HG03442 (cell line): ENCODE measurements around the gene DHRS4.
"Not testable (repeated sequence)": the region's sequence is repeated elsewhere in the genome, so short reads cannot be mapped to it uniquely, and the experiment has no call there.

ENCODE experiments used
- ATAC-seq: cut with Tn5 transposase; IDR thresholded peaks from one replicate; pipeline ENCODE4 v1.9.1; 2021; ENCODE audit warnings: mild to moderate bottlenecking, moderate library complexity; ENCODE audit not compliant: unreplicated experiment

DHRS4 gene

GRCh38 chr14:23939607-23940326 is 13.8 kb upstream of the DHRS4 start:
- ATAC-seq = no peak

GRCh38 chr14:23941230-23941629 is 12.3 kb upstream of the DHRS4 start:
- ATAC-seq = no peak

- ATAC-seq = no peak
Observed at GRCh38 chr14:23941669-23942068, 11.9 kb upstream of the DHRS4 start.

GRCh38 chr14:23942587-23942986 is 11.0 kb upstream of the DHRS4 start:
- no peak for ATAC-seq

DNA sequence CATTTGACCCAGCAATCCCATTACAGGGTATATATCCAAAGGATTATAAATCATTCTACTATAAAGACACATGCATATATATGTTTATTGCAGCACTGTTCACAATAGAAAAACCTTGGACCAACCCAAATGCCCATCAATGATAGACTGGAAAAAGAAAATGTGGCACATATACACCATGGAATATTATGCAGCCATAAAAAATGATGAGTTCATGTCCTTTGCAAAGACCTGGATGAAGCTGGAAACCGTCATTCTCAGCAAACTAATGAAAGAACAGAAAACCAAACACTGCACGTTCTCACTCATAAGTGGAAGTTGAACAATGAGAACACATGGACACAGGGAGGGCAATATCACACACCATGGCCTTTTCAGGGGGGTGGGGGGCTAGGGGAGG is 4.5 kb upstream of the DHRS4 start:
- ATAC-seq = not testable (repeated sequence)

DNA sequence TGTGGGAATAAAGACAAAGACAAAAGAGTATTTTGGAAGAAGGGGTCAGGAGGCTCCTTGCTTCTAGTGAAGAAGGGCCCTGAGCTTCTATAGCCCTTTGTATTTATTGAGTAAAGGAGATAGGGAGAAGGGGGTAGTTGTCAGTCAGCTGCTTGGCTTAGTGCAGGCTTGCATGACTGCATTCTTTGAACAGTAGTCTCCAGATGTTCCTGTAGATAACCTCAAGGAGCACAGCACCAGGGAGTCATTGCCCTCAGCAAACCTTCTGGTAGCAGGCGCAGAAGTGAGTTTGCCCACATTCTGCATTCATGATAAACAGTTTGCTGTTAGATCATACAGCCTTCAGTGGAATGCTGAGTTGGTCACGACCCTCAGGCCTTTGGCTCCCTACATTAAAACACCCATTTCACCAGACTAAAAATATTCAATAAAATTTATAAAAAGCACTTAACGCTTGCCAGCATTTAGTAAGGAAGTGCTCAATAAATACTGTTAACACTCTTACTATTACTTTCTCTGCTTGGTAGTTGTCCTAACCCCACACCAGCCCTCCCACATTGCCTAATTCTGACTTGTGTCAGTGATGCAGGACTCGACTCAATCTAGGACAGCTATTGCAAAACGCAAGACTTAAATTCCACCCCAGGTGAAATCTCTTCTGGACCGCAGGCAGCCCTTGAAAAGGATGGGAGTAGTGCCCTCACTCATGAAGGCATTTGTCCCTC is 3.0 kb upstream of the DHRS4 start:
- no peak for ATAC-seq

- ATAC-seq = not testable (repeated sequence)
Observed at GRCh38 chr14:23951136-23951466, 2.5 kb upstream of the DHRS4 start.

- ATAC-seq = no peak
Observed at GRCh38 chr14:23951590-23952201, 1.9 kb upstream of the DHRS4 start.

GRCh38 chr14:23953116-23953463 is 480 bp upstream of the DHRS4 start:
- ATAC-seq = not testable (repeated sequence)

DNA sequence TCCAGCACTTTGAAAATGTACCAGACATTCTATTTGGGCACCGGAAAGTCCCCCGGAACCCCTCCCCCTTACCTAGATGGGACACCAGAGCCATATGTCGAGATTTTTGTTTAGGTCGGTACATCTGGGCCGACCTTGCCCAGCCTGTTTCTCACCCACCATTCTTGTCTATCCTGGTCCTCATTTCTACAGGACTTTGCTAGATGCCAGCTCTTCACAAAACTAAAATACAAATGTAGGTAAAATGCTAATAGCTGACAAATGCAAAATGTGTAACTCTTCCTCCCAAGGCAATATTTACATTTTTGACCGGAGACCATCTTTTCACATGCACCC is 677 bp downstream of the DHRS4 start:
- ATAC-seq = peak; percentile 15

DNA sequence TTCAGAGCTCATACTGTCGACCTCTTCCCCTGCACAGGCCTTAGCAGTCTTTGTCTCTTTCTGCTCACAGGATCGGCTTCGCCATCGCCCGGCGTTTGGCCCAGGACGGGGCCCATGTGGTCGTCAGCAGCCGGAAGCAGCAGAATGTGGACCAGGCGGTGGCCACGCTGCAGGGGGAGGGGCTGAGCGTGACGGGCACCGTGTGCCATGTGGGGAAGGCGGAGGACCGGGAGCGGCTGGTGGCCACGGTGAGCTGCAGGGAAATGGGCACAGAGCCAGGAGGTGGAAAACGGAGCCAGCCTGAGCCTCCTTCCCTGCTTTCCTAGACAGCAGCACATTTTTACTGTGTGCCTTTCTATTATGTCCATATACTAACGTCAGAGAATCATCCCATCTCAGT is 1.4 kb downstream of the DHRS4 start:
- ATAC-seq = not testable (repeated sequence)

DNA sequence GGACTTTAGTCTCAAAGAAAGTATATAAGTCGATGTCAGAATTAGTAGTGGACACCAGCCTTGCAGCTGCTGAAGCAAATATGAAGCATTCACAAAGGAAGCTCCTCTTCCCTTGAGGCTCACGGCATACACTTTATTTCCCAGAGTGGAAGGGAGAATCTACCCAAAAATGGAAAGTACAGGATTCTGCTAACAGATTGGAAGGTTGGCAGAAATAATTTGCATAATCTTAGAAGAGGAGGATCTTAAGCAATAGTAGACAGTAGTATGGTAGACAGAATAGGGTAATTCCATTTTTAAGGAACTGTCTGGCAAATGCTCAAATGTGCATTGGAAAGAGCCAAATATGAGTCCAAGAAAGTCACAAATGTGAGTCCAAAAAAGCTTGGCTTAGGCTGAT is 2.2 kb downstream of the DHRS4 start:
- not testable (repeated sequence) for ATAC-seq

GRCh38 chr14:23957913-23958569 is 4.5 kb downstream of the DHRS4 start:
- not testable (repeated sequence) for ATAC-seq

- ATAC-seq = not testable (repeated sequence)
Observed at GRCh38 chr14:23960899-23961298, 7.3 kb downstream of the DHRS4 start.

DNA sequence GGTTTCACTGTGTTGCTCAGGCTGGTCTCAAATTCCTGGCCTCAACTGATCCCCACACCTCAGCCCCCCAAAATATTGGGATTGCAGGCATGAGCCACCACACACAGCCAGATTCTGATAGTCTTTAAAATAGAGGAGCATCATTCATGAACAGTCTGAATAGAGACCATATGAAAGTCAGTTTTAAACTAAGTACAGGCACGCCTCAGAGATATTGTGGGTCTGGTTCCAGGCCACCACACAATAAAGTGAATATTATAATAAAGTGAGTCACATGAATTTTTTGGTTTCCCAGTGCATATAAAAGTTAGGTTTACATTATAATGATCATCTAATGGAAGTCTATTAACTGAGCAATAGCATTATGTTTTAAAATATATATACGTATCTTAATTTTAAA is 8.1 kb downstream of the DHRS4 start:
- ATAC-seq = not testable (repeated sequence)

DNA sequence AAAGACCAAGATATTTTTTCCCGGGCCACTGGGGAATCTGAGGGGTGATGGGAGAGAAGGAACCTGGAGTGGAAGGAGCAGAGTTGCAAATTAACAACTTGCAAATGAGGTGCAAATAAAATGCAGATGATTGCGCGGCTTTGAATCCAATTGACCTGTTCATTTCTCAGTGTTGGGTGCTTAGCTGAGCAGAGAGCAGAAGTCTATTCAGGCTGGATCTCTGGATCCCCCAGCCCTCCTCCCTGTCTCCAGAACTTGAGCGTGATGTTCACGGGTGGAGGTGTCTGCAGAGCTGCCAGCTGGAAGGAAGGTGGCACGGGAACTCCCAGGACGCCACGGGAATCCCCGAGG is 15.5 kb downstream of the DHRS4 start:
- not testable (repeated sequence) for ATAC-seq

DNA sequence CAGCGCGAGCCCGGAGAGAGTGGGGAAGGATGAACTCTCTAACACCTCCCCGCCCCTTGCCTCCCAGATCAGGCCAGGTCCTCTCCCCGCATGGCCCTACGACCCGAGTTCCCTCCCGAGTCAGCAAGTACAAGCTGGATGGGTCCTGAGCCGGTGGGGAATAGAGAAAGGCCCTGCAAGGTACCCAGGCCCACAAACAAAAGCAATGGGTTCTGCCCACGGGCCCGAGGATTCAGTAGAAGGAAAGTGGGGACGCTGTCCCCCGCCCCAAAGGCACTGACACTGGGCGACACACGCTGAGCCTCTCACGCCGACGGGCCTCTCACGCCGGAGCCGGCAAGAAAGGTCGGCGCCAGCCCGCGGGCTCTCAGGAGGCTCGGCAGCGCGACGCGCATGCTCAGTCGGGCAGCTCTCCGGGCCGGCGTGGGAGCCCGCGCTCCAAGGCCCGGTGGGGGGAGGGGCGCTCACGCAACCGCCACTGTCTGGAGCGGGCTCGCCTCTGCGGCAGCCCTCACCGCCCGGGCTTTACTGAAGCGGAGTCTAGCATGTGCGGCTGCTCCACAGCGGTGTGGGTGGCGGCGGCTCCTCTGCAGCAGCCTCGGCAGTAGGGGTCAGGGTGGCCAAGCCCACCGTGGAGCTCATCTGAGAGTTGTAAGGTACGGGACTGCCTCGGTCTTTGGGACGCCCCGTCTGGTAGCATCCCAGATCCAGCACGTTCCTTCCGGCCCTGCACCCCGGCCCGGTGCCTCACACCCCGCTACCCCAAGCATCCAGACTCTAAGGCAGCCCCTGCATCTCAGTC is 16.1 kb downstream of the DHRS4 start:
- ATAC-seq = peak; percentile 71

DNA sequence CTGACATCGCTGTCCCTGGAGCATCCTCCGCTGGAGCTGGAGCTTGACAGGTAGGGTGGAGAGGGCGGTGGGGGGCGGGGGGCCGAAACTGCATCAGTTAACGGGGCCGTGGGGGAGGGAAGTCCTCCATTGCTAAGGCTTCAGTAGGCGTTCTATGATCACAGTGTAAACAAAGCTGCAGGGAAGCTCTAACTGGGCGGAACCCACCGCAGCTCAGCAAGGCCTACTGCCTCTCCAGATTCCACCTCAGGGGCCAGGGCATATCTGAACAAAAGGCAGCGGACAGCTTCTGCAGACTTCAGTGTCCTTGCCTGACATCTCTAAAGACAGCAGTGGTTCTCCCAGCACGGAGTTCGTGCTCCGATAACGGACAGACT is 16.7 kb downstream of the DHRS4 start:
- not testable (repeated sequence) for ATAC-seq

GRCh38 chr14:23973178-23973577 is 19.6 kb downstream of the DHRS4 start:
- ATAC-seq = not testable (repeated sequence)

- not testable (repeated sequence) for ATAC-seq
Observed at GRCh38 chr14:23974041-23974440, 20.5 kb downstream of the DHRS4 start.

- peak; percentile 39 for ATAC-seq
Observed at GRCh38 chr14:23977208-23977607, 23.6 kb downstream of the DHRS4 start.
